Adrenal gland (tissue), 5 donors: ENCODE data around the gene ACTL6A.

Experiments
- POLR2A ChIP-seq, 2 donors: fragments of 450-650 bp; IDR thresholded peaks; one replicate each; pipeline ENCODE4 v1.6.1; 2017; ENCODE audit warnings: antibody characterized with exemption in 2 of 2, mild to moderate bottlenecking in 2 of 2, moderate library complexity in 1 of 2
- TF ChIP-seq, protein P1 (sequence below), 6 experiments: fragments of 450-650 bp in 4 of 6; fragments of 200-600 bp in 2 of 6; sonication (generic) in 1 of 6; IDR thresholded peaks; 1 replicate in 5 of 6; 2 replicates in 1 of 6; pipeline versions ENCODE4 v1.5.1 to v1.8.0; 2016 to 2021; ENCODE audit warnings: antibody characterized with exemption in 6 of 6, mild to moderate bottlenecking in 2 of 6, moderate library complexity in 1 of 6
- donor health status: DM: no; HTN: no; CAD: no.

DNA sequence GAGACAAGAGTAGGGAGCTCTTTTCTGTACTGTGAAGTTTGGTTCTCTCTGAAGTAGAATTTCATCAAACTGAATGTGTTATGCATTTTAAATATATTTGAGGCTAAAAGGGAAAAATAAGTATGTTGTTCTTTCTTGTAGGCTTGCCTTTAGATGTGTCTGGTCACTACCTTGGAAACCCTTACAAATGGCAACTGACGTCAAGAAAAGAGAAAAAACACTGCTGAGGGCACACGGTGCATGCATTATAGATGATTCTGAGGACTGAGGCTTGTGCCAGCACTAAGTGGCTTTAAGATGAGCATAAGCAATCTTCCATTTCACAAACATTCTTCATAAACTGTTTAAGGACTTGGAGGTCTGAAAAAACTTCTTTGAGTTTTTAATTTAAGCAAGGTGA is 31.1 kb upstream of the ACTL6A start:
- TF ChIP-seq, protein P1, sequence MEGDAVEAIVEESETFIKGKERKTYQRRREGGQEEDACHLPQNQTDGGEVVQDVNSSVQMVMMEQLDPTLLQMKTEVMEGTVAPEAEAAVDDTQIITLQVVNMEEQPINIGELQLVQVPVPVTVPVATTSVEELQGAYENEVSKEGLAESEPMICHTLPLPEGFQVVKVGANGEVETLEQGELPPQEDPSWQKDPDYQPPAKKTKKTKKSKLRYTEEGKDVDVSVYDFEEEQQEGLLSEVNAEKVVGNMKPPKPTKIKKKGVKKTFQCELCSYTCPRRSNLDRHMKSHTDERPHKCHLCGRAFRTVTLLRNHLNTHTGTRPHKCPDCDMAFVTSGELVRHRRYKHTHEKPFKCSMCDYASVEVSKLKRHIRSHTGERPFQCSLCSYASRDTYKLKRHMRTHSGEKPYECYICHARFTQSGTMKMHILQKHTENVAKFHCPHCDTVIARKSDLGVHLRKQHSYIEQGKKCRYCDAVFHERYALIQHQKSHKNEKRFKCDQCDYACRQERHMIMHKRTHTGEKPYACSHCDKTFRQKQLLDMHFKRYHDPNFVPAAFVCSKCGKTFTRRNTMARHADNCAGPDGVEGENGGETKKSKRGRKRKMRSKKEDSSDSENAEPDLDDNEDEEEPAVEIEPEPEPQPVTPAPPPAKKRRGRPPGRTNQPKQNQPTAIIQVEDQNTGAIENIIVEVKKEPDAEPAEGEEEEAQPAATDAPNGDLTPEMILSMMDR (IDR thresholded peaks at IDR 0.05), result no peak
- TF ChIP-seq POLR2A (IDR thresholded peaks at IDR 0.05), result no peak
